ENCODE data around the gene ANK2.
"Not testable (repeated sequence)": the region's sequence is repeated elsewhere in the genome, so short reads cannot be mapped to it uniquely, and the experiment has no call there.

Gene ANK2

DNA sequence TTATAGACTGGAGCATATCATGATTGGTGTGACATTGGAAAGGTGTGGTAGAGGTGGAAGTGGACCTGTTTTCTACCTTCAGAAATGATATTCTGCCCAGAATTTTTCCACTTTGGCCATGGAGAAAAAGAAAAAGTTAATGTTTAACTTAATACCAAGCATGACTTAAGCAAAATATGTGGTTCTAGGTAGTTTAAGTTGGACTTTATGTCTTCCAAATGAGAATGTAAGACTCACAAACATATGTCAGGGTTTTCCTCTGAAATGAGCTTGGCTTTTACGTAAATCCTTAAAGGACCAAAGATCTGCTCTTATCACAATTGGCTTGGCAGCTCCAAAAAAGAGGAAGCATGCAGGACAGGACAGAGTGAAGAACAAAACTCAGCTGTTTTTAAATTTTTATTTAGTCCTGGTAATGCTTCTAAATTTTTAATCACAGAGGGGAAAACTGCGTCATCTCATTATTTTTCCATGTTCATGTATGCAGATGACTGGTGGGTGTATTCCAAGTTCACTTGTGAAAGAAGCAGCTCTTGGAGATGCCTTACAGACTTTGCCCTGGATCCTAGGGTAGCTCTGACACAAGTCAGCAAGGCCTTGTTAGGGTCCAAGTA is 98.2 kb downstream of the ANK2 start:
- DNase-seq (ENCODE audit: low spot score) (no peak), FAIRE-seq (peak; percentile 26)

DNA sequence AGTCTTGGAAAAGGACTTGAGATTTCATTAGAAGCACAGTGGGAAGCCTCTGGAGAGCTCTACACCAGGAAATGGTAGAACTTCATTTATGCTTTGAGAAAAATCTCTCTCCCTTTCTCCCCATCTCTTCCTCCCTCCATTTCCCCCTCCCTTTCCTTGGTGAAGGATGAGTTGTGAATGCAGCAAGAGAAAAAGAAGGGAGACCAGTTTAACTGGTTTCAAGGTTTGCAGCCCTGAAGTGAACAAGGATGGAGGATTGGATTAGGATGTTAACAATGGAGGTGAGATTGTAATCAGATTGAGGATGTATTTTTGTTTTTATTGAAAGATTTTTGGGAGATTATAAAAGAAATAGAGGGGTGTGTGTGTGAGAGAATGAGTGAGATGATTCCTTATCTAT is 99.5 kb downstream of the ANK2 start:
- FAIRE-seq = no peak
- DNase-seq (ENCODE audit: low spot score) = no peak

DNA sequence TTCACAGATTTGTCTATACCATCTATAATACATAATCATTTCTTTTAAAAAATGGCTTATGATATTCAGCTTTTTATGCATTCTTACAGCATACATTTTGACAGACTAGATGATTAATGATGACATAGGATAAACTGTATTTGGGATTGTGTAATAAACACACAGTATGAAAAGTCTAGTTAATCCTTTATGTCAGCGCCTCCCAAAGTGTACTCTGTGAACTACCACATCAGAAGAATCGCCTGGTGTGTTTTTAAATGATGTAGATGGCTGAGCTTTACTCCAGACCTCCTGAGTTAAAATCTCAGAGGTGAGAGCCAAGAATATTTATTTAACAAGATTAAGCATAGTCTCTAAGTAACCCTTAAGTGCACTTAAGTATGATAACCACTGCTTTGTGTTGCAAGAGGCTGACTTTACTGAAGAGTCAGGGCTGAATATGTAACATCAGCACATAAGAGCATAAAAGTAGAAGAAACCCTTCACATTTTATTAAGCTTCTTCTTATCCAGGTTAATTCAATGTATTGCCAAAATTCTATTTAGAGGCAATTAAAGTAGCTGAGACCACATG is 104.2 kb downstream of the ANK2 start:
- FAIRE-seq = no peak
- no peak for DNase-seq (ENCODE audit: low spot score)

DNA sequence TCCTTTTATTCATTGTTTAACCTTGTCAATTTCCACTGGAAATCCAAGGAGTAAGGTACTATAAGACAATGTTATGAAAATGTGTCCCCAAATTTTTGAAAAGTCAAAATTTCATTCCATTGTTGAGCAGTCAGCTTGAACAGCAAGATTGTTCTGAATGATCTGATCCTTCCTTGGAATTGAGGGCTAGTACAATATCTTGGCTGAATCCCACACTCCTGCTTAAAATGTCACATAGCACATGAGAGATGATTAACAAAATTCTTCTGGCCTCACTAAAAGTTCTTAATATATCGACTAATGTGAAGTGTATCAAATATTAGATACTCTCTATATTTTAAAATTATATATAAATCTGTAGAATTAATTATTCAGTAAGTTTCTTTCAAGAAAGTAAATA is 104.8 kb downstream of the ANK2 start:
- FAIRE-seq (no peak), DNase-seq (ENCODE audit: low spot score) (no peak)

DNA sequence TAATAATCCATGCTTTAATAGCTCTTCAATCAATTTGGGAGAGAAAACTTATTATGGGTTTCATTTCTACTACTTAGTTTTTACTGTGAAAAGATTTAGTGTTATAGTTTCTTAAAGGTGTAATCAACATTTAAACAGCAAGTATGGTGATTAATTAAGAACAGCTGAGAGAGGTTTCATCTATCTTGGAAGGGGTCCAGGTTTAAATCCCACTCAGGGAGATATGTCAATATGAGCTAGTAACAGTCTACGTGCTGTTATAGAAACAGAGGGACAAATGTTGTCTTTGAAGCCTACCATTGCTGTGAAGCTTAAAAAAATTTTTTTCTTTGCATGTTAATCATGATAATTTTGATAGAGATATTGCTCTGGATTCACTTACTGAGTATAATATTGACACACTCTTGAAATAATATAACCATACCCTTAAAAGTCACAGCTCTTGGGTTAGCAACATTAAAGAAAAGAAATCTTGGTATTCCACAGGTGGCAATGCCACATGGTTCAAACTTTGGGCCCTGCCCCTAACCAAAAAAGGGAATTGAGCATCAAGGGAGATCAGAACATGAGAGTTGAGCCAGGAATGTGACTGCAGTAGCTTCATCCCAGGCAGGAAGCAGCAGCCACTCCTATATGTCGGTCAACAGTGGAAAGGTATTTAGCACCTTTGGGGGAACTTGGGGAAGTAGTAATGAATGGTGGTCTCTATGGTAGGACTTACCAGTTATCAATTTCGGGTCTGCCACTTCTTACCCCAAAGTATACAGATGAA is 107.8 kb downstream of the ANK2 start:
- no peak for DNase-seq (ENCODE audit: low spot score)
- FAIRE-seq = no peak

DNA sequence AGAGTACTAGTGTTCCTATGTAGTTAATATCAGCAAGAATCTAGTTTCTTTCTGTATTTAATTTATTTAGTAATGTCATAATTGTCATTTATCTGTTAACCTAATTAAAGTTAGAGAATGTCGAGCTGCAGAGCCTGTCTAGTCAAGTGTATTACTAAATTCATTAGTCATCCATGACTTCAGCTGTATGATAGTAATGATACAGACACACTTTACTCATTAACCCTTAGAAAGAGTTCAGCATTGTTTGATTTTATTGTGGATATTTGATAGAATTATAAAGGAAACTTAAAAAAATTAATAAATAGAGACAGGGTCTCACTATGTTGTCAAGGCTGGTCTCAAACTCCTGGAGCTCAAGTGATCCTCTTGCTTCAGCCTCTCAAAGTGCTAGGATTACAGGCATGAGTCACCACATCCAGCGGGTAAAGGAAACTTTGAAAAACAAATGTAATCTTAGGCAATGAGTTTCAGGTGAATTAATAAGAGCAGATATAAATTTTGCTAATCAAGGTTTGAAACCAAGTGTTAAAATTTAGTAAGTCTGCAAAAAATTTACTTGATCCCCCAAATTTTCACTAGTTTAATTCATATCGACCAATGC is 110.6 kb downstream of the ANK2 start:
- peak; percentile 51 for FAIRE-seq
- DNase-seq (ENCODE audit: low spot score) = no peak

DNA sequence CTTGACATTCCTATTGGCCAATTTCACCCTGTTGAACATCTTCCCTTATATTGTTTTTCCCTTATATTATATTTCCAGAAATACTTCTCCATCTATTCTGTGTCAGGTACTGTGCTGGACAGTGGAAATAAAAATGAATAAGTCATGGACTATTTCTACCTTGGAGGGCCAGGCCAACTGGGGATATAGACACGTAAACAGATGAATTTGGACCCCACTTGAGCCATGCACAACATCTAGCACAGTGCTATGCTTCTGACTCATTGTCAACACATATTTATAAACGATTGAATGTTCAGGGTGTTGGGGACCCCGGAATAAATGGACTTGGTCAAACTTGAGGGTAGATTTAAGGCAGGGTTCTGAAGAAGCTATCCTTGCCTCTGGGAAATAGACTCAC is 111.1 kb downstream of the ANK2 start:
- no peak for FAIRE-seq
- no peak for DNase-seq (ENCODE audit: low spot score)

DNA sequence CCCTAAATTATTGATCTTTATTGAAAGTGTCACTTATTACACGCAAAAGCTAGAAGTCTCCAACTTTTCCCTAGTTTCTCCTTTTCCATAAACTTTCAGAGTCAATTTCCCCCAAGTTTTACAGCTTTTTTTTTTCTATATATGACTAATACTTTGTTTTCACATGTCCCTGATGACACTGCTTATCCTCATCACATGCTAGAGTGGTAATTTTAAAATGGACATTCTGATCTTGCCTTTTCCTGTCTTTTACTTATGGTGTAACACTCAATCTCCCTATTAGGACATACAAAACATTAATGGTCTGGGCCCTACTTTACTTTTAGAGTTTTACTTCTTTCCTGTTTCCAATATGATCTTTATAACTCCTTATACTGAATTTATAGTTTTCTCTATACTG is 112.6 kb downstream of the ANK2 start:
- FAIRE-seq (no peak), DNase-seq (ENCODE audit: low spot score) (no peak)

DNA sequence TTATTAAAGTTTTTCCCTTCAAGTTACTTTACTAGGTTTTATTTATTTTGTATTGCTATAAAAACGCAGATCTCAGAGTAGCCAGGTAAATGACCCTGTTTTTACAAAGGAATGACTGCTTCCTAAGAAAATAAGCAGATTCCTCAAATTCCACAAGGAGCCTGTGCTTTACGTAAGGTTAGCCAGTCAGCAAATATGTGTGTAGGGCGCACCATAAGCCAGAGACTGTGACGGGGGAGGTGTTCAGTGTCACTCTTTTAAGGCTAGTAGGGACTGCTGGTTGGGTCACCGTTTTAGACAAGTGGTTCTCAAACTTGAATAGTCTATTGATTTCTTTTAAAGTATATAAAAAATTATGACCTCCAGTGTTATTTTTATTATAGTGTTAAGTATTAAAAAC is 119.9 kb downstream of the ANK2 start:
- DNase-seq (ENCODE audit: low spot score) (no peak), FAIRE-seq (no peak)

DNA sequence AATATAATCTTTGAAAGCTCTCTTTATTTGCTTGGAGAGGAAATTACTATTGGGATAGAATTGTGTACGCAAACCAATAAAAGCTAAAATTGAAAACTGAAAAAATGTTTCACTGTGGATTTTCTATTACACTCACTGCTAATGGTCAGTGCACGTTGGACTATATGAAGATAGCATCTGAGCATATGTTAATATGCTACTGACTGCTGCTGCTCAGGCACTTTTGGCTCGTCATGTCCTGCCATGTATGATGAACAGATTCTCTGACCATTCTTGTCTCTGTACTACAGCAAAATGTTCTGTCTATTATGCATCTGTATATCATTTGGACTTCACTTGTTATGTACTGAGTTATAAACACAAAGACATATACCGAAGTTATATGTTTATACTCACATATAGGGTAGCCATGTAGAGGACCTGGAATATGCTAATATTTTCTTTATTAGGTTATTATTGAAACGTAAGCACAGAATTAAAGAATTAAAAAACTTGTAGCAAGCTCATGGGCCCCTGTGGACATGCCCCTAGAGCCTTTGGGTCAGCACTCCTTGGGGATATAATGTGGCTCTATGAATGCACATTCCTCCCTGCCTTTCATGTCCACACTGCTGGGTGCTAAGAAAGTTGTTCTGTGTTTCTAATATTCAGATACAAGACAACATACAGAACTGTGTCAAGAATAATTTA is 120.8 kb downstream of the ANK2 start:
- no peak for DNase-seq (ENCODE audit: low spot score)
- FAIRE-seq = no peak

DNA sequence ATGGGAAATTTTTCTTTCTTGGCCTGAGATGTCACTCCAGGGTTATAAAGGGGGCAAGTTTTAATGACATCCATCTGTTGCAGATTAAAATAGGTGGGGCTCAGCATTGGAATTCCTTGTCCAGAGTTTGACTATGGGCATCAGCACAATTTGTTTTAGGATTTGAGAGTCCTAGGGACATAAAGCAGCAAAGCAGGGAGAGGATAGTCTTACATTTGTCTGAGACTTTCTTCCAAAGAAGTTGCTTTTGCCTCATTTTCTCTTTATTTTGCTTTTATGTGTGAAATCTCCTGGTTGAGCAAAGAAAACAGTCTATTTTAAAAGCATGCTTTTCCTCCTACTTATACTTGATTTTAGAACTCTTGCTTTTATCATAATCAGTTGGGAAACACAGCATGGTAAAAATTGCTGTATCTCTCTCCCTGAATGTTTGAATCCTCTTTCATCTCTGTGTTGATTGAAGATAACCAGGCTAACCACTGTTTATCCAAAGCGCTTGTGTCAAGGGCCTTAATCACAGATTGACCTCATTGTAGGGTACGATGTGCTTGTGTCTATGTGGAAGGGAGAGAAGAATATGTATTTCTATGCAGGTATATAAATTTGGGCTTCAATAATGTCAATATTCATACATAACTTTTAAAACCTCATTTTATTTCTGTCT is 121.5 kb downstream of the ANK2 start:
- DNase-seq (ENCODE audit: low spot score) (no peak), FAIRE-seq (no peak)

DNA sequence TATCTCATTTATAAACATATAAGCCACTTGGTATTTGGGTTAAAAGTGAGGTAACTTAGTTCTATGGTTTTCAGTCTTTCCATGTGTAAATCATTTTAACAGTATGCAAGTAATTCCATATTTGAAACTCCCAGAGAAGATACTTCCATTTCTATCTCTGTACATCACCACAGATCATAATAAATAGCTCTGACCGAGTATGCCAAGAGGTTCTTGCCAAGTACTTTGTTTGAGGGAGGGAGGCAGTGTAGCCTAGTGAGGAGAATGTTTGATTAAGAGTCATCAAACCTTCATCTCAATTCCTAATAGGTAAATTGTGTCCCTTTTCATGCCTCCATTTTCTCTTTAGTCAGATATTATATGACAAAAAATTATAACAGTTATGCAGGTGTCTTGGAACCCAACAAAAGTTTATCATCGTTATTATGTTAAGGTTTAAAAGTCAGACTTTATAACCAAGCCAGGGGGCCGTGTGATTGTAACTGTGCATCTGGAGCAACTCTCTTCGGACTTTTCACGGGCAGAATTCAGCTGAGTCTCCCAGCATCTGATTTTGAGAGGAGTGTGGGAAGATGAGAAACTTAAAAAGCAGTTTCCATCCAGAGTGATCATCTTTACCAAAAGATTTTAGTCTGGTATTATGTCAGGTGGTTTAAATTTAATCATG is 123.8 kb downstream of the ANK2 start:
- no peak for DNase-seq (ENCODE audit: low spot score)
- no peak for FAIRE-seq

DNA sequence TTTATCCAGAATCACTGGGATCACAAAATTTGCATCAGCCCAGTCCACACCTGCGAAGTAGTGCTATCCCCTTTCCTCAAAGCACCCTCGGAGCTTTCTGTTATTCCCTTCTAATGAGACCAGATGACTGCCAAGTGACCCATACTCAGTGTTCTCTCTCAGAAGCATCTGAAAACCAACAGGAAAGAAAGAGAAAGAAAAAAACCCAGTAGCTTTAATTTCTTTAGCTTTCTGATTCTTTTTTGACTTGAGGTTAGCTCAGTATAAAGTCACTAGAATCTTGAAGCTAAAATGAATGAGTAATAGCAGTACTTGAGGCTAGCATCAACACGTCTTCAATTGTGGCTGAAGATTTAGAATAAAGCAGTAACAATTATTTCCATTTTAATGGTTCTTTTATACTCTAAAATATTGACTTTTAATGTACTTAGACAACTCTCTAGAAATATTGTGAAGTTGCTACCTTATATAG is 124.4 kb downstream of the ANK2 start:
- no peak for DNase-seq (ENCODE audit: low spot score)
- no peak for FAIRE-seq

DNA sequence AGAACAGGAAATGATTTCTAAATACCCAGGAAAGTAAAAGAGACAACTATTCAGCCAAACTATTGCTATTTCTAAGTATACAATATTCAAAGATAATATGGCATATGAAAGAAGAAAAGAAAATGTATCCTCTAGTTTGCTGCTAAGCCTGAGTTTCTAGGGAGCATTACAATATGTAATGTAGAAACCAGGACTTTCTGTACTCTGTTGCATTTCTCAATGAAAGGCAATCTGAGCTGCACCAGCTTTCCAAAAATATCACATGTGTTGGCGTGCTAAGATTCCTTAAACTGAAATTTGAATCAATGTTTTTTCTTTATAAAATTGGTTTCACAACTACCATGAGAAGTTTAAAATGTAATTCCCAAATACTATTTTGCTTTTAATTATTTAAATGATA is 129.6 kb downstream of the ANK2 start:
- FAIRE-seq (no peak), DNase-seq (ENCODE audit: low spot score) (no peak)

DNA sequence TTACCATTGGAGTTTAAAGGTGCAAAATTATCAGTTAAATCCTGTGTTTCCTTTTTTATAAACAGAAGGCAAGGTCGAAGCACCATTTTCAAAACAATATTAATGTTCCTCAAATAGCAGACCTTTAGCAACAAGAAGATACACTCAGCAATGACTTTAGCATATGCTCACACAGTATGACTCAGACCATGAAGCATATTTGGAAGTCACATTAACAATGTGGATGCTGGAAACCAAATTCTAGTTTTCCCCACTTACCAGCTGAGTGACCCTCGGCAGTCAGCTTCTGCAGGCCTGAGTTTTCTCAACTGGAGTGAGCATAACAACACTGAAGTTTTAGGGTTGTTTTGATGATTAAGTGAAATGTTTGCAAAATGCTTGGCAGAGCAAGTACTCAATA is 130.5 kb downstream of the ANK2 start:
- DNase-seq (ENCODE audit: low spot score) (no peak), FAIRE-seq (no peak)

DNA sequence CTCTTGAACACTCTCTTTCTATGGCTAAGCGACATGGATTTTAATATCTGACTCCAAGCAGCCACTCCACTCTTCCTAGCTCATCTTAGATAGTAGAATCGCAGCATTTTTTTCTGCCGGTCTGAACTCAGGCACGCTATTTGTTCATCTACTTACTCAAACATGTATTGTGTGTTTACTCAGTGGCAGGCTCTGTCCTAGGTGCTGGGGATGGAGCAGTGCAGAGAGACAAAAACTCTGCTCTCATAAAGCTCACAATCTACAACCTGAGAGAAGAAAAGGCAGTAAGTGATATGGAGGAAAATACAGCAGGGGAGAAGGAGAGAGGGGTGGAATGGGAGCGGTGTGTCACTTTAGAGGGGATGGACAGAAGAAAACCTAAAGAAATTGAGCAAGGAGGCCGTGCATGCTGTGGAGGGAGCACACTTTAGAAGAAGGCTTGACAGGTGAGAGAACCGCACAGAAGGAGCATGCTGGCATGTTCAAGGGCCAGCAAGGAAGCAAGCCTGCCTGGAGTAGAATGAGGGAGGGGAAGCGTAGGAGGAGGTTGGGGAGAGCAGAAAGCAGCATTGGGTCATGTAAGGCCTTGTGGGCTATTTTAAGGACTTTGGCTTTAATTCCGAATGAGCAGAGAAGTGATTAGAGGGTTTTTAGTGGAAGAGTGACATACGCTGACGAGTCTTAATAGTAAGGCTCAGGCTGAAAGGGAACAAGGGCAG is 132.0 kb downstream of the ANK2 start:
- FAIRE-seq (no peak), DNase-seq (ENCODE audit: low spot score) (no peak)

DNA sequence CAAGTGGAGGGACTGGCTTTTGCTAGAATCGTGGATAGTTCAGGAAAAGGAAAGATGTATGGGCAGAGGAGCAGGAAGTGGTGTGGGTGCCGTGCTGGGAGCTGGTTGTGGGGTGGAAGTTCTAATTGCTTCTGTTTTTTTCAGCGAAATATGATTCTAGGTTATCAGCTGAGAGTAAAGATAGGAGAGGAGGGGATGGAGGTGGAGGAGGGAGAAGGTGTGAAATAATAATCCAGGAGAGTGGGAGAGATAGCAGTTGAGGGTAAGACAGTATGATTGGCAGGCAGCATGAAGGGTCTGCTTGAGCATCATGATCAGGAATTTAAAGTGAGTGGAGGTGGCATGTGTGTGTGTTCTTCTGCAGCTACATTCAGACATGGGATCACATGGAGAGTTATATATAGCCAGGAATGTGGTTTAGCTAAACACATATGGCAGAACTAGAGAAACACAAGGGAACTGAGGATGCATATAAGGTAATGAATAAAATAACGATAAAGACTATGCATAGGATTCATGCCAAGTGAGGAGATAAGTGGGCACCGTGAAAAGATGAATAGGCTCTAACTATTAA is 133.7 kb downstream of the ANK2 start:
- FAIRE-seq (no peak), DNase-seq (ENCODE audit: low spot score) (no peak)

DNA sequence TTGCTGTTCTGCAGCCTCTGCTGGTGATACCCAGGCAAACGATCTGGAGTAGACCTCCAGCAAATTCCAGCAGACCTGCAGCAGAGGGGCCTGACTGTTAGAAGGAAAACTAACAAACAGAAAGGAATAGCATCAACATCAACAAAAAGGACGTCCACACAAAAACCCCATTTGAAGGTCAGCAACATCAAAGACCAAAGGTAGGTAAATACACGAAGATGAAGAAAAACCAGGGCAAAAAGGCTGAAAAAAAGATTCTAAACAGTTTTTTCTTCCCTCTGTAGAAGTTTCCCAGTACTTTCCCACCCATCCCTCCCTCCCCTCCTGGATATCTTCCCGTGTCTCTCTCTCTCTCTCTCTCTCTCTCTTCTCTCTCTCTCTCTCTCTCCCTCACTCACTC is 136.8 kb downstream of the ANK2 start:
- not testable (repeated sequence) for FAIRE-seq; DNase-seq (ENCODE audit: low spot score)

DNA sequence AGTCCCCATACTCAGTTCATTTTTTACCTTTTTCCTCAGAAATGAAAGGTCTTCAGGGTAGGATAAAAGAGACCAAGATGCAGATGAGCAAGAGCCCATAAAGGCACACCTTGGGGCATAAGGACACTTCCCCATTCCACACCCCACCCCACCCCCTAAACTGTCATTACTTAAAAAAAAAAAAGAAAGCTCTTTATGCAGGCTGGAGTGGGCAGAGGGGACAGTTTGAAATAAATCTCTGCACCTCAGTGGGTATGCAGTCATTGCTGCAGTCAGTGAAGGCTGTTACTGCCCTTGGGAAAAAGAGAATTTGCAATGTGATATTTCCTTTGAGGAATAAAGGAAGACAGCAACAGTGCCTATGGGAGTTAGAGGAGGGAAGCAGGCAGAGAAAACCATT is 137.5 kb downstream of the ANK2 start:
- DNase-seq (ENCODE audit: low spot score) = no peak
- FAIRE-seq = no peak

DNA sequence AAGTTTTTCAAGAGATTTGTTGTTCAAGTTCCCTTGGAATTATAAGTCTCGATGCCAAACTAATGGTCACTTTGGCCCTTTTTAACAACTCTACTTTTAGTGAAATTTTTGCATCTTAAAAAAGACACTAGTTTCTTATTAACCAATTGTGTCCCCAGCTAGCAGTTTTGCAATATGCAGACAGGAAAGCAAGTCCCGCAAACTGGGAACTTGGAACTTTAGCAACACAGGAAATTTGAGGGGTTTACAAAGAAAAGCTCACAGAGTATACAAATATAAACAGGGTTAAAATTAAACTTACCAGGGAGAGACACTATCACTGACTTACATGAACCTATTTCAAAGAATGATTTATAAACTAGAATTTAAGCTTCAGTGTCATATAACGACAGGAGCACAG is 137.9 kb downstream of the ANK2 start:
- DNase-seq (ENCODE audit: low spot score) (no peak), FAIRE-seq (no peak)

All from RCC 7860 (cell line).